NT2/D1 (cell line): Measurements from ENCODE around the gene ADAMTS16.

ENCODE experiments used
- SUZ12 ChIP-seq: IDR thresholded peaks from 2 replicates; pipeline ENCODE4 v1.6.1; 2011; ENCODE audit not compliant: insufficient read length, insufficient read depth; ENCODE audit errors: extremely low read depth
- YY1 ChIP-seq: IDR thresholded peaks from 2 replicates; pipeline ENCODE4 v1.6.1; 2011; ENCODE audit not compliant: insufficient read length, insufficient read depth

DNA sequence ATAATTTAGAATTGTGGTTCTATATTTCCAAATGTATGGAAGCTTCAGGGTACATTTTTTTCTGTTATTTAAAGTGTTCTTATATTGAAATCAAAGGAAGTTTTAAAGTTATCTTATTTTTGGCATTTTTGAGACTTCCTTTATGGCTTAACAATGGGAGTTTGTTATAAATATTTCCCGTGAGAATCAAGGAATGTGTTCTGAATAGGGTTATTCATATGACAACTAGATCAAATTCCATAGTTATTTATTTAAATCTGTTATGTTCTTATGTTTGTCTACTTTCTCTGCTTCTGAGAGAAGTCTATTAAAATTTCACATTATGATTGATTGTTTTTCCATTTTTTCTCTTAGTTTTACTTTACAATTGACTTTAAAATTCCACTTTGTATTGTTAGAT lies 135.1 kb downstream of the ADAMTS16 start:
- TF ChIP-seq SUZ12 (no peak), YY1 (no peak)
